Fibroblast of skin of left quadriceps (primary cell): ENCODE data around the gene PSPN.
A peak's percentile ranks its signal among the peaks of the same experiment; 100 is the strongest.
"Not testable (repeated sequence)": the region's sequence is repeated elsewhere in the genome, so short reads cannot be mapped to it uniquely, and the experiment has no call there.

Source experiments
- DNase-seq, 2 experiments: peaks; one replicate each; pipeline ENCODE4 v3.0.0-alpha.2; 2013; ENCODE audit warnings: low read depth in 2 of 2

The PSPN gene

DNA sequence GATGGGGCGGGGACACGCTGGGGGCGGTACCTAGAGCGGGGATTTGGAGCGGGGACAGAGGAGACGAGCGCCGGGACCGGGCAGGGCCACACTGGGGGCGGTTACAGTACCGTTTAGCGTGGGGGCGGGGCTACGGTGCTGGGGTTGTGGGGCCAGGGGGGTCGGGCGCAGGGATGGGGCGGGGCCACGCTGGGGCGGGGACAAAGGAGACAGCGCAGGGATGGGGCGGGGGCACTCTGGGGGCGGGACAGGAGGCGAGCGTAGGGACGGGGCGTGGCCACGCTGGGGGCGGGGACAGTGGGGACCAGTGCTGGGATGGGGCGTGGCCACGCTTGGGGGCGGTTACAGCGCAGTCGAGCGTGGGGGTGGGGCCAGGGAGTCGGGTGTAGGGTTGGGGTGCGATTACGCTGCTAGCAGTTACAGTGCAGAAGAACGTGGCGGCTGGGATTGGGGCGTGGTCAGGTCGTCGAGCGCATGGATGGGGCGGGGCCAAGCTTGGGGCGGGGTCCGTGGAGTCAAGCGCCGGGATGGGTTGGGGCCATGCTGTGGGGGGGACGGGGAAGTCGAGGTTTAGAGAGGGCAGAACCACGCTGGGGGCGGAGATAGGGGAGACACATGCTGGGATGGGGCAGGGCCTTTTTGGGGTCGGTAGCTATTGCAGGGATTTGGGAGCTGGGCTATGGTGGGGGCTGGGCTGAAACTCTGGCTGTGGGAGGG, 2.5 kb downstream of the PSPN start:
- peak; percentile 96 for DNase-seq

DNA sequence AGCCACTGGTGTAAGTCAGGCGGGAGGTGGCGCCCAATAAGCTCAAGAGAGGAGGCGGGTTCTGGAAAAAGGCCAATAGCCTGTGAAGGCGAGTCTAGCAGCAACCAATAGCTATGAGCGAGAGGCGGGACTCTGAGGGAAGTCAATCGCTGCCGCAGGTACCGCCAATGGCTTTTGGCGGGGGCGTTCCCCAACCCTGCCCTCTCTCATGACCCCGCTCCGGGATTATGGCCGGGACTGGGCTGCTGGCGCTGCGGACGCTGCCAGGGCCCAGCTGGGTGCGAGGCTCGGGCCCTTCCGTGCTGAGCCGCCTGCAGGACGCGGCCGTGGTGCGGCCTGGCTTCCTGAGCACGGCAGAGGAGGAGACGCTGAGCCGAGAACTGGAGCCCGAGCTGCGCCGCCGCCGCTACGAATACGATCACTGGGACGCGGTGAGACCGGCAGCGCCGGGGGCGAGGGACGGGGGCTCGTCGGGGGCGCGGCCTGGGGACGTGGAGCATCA, 3.1 kb downstream of the PSPN start, which contains the start of gene ALKBH7:
Gene ALKBH7, plus strand, starts transcription at position 201 of the 502 bp plus-strand sequence. Its CDS starts 27 bp downstream, at position 228.
- peak; percentile 100 for DNase-seq

DNA sequence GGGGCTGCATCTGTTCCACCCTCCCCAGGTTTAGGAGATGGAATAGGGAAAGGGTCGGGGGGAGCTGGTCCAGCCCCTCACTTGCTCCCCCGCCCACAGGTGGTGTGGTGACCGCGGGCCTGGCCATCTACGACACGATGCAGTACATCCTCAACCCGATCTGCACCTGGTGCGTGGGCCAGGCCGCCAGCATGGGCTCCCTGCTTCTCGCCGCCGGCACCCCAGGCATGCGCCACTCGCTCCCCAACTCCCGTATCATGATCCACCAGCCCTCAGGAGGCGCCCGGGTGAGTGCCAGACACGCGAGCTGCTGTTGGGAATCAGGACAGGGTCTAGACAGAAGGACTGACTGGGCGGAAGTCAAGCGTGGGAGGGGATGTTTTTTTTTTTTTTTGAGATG, 11.4 kb downstream of the PSPN start:
- no peak for DNase-seq

DNA sequence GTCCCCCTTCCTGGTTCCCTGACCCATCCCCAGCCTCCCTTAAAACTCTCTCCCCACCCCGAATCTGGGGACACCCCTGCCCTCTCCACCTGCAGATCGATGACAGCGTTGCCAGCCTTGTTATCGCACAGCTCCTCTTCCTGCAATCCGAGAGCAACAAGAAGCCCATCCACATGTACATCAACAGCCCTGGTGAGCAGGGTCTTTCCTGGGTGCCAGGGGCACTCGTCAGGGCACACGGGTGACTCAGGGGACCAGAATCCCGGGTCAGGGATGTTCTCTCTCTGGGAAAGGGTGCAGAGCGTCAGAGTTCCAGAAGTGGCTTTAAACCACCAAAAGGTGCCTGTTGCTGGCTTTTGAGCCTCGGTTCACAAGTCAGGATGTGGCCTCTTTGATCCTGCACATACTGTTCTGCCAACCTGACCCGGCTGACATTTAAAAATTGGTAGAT, 13.4 kb downstream of the PSPN start:
- no peak for DNase-seq

DNA sequence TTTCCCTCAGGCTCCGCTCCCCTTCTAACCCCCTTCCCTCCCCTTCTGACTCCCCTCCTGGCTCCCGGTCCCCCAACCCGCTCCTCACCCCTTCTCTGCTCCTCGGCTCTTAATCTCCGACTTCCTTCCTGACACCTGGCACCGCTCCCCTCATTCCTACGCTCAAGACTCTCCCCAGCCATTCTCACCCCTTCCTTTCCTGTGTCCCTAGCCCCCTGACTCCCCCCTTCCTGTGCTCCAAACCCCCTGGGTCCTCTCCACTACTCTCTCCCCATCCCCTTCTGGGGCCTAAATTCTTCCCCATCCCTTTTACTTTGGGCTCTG, 13.7 kb downstream of the PSPN start:
- DNase-seq: no peak

DNA sequence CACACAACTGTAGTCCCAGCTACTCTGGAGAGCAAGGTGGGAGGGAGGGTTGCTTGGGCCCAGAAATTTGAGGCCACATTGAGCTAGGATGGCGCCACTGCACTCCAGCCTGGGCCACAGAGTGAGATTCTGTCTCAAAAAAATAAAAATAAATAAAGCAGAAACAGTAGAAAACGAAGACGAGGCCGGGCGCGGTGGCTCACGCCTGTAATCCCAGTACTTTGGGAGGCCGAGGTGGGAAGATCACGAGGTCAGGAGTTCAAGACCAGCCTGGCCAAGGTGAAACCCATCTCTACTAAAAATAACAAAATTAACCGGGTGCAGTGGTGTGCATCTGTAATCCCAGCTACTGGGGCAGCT, 14.9 kb downstream of the PSPN start:
- not testable (repeated sequence) for DNase-seq

DNA sequence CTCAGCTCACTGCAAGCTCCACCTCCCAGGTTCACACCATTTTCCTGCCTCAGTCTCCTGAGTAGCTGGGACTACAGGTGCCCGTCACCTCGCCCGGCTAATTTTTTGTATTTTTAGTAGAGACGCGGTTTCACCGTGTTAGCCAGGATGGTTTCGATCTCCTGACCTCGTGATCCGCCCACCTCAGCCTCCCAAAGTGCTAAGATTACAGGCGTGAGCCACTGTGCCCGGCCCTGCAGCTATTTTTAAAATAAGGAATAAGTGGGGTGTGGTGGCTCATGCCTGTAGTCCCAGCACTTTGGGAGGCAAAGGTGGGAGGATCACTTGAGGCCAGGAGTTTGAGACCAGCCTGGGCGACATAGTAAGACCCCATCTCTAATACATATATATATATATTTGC, 15.3 kb downstream of the PSPN start:
- not testable (repeated sequence) for DNase-seq

DNA sequence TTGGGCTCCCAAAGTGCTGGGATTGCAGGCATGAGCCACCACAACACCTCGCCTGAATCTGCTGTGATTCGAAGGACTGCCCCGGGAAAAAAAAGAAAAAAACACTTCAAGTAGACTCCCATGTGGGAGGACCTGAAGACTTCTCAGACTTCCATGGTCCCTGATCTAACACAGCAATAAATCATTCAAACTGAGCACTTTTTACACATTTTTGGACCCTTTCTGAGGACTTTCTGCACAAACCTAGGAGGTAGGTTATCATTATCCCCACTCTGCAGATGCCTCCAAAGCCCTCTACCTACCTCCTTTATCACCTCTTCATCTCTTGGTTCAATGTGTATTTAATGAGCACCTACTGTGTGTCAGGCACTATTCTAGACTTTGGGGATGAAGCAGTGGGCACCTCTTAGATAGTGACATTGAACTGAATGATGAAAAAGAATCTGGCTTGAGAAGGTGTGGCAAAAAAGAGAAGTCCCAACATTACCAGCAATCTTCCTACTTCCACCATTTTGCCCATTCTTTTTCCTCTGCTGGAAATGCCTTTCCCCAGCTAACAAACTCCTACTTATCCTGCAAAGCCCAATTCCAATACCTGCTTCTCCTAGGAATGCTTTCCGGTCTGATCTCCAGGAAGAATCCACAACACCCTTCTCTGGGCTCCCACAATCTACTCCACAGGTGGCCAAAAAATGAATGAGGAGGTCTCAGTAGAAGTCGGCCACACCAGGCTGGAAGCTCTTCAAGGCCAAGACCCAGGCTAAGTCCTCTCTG, 16.0 kb downstream of the PSPN start:
- no peak for DNase-seq

DNA sequence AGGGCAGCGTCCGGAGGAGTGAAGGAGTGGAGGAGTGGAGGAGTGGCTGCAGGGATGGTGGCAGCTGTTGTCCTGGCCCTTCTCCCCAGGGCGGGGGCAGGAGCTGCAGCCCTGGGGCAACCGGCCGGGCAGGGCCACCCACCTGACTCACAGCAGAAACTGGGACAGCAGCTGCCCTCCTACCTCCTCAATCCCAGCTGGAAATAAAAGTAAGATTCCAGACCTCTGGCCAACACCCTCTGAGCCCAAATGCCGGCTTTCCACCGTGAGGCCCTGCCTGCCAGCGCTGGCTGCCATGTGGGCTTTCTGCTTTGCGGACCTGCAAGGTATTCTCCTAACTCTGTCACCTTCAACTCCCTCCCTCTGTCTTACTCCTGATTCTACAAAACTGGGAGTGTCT, 17.7 kb downstream of the PSPN start:
- DNase-seq: no peak

DNA sequence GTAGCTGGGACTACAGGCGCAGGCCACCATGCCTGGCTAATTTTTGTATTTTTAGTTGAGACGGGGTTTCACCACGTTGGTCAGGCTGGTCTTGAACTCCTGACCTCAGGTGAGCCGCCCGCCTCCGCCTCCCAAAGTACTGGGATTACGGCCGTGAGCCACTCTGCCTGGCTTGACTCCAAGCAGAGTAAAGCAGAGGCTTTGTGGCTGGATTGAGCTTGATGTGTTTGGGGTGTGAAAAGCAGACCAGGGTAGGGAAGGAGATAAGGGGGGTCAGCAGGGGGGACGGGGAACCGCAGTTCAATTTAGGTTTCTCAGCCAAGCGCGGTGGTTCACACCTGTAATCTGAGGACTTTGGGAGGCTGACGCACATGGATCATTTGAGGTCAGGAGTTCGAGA, 18.6 kb downstream of the PSPN start:
- DNase-seq: no peak

DNA sequence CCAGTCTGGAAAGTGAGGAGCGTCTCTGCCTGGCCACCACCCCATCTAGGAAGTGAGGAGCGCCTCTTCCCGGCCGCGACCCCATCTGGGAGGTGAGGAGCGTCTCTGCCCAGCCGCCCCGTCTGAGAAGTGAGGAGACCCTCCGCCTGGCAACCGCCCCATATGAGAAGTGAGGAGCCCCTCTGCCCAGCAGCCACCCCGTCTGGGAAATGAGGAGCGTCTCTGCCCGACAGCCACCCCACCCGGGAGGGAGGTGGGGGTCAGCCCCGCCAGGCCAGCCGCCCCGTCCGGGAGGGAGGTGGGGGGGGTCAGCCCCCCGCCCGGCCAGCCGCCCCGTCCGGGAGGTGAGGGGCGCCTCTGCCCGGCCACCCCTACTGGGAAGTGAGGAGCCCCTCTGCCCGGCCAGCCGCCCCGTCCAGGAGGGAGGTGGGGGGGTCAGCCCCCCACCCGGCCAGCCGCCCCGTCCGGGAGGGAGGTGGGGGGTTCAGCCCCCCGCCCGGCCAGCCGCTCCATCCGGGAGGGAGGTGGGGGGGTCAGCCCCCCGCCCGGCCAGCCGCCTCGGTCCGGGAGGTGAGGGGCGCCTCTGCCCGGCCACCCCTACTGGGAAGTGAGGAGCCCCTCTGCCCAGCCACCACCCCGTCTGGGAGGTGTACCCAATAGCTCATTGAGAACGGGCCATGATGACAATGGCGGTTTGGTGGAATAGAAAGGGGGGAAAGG, 20.3 kb downstream of the PSPN start:
- not testable (repeated sequence) for DNase-seq

DNA sequence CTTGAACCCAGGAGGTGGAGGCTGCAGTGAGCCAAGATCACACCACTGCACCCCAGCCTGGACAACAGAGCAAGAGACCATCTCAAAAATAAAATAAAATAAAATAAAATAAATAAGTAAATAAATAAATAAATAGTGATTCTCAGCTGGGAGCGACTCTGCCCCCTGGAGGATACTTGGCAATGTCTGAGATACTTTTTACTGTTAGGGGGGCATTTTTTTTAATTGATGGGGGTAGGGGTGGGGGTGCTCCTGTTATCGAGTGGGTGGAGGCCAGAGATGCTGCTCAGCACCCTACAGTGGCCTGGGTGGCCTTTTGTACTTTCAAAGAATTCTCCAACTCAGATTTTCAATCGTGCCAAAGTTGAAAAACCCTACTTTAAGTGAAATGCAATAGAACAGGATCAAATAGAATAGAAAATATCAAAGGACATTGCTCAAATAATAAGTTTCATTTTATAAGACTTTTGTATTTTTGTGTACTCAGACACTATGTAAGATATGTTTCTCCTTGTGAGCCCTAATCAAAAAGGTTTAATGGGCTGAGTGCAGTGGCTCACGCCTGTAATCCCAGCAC, 21.5 kb downstream of the PSPN start:
- no peak for DNase-seq

DNA sequence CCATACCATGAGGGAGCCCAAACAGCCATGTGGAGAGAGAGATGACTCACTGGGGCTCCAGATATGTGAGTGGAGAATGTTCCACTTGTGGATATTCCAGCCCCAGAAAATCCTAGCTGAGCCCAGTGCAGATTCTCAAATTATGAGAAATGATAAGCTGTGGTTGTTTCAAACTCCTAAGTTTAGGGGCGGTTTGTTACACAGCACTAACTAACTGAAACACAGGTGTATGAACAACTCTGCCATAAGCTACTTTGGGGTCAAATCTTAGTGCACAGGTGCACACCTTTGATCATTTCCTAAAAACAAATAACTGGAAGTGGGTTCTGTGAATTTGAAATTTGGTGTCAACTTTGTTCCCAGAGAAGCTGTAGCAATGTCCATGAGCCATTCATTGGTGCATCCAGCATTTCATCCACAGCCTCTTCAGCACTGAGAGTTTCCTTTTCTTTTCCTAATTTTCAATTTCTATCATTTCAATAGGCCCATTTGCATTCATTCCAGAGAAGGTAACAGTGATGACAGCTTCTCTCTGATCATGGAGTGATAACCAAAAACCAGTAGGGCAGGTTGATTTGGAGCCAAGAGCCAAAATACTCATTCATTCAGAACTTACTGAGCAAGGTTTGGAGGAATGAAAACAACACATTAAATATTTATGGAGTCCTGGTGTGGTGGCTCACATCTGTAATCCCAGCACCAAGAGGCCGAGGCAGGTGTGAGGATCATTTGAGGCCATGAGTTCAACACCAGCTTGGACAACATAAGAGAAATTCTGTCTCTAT, 23.2 kb downstream of the PSPN start:
- DNase-seq: no peak

DNA sequence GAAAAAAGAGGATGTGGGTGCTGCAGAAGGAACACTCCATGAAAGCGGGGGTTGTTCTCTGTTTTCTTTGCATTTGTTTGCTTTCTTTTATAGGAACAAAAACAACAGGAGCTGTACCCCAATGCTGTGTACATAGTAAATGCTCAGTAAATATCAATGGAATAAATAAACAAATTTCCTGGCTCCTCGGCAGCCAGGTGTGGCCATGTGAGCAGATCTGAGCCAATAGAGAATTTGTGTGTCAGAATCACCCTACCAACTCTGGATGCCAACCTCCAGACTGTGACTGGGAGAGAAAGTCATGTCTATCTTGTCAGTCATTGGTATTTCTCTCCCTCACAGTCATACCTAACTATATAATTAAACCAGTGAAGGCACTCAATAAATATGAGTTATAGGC, 25.0 kb downstream of the PSPN start:
- DNase-seq: no peak

DNA sequence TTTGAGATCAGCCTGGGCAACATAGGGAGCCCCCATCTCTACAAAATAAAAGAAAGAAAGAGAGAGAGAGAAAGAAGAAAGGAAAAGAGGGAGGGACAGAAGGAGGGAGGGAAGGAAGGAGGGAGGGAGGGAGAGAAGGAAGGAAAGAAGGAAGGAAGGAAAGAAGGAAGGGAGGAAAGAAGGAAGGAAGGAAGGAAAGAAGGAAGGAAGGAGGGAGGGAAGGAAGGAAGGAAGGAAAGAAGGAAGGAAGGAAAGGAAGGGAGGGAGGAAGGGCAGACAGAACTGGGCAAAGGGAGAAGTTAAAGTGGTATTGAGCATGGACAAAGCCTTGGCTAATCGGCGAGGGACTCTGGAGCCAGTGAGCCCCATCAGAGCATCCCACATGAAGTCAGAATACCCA, 26.5 kb downstream of the PSPN start:
- not testable (repeated sequence) for DNase-seq

DNA sequence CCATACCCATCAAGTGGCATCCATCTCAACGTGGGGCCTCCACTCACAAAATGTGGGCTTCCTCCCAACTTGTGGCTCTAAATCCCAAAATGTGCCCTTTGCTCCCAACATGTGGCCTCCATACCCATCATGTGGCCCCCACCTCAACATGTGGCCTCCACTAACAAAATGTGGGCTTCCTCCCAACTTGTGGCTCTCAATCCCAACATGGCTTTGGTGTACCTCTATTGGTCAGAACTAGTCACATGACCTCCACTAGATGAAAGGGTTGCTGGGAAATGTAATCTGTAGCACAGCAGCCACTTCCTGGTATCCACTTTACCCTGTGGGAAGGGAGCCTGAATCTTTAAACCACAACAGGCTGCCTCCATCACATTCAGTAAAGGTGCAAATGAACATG, 32.3 kb downstream of the PSPN start:
- no peak for DNase-seq

DNA sequence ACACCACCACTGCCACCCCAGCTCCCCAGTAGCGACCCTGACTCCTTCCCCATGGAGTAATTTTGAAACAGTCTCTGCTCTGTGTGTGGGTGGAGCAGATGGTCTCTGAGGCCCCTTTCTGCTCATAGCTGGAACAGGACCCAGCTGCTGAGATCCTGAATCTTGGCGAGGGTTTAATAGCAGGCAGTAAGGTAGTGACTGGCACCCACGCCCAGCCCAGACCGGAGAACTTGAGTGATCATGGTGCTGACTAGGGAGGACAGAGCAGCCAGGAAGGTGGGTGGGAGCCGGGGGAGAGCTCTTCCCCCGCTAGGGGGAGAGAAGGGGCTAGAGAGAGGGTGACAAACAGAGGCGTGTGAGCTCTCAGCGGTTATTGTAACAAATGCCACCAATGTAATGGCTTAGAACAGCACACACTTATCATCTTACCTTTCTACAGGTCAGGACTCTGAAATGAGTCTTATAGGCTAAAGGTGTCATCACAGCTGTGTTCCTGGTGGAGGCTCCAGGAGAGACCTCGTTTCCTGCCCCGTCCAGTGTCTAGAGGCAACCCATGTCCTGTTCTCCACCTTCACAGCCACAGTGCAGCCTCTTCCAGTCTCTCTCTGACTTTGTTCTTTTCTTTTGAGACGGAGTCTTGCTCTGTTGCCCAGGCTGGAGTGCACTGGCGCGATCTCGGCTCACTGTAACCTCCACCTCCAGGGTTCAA, 35.1 kb downstream of the PSPN start:
- no peak for DNase-seq

DNA sequence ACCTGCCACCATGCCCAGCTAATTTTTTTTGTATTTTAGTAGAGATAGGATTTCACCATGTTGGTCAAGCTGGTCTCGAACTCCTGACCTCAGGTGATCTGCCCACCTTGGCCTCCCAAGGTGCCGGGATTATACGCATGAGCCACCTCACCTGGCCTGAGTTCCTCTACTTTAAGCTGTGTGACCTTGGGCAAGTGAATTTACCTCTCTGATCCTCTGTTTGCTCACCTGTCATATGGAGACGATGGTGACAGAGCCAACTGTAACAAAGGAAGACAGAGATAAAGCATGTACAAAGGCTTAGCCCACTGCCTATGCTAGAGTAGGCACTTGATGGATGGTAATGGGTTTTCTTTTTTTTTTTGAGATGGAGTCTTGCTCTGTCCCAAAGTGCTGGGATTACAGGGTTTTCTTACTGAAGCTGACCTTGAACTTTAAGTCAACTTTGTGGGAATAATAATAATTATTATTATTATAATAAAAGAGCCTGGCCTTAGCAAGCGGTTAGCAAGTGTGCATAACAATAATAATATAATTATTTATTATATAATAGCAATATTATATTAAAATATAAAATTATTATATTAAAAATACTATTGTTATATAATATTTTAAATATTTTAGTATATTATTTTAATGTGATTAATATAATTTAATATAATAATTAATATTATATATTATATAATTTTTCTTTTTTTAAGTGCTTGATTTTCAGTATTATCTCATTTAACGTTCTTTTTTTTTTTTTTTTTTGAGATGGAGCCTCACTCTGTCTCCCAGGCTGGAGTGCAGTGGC, 41.0 kb downstream of the PSPN start:
- DNase-seq: no peak

DNA sequence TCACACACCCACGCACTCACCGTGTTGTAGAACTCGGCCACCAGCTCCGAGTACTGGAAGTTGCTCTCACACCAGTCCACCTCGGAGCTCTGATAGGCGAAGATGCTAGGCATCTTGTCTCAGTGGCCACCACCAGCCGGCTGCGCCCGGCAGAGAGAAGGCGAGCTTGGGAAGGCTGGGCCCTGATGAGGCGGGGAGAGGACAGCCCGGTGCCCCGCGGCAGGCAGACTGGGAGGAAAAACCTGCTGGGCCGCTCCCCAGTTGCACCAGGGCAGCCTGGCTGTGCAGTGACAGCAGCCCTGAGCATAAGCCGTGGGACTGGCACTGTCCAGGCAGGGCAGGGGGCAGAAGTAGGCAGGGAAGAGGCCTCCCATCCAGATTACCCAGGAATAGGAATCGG, 42.3 kb downstream of the PSPN start, which contains the start of gene ACER1:
Gene ACER1, minus strand, starts transcription at position 174 of the 400 bp plus-strand sequence. Its CDS starts 61 bp downstream, at position 113.
- no peak for DNase-seq

DNA sequence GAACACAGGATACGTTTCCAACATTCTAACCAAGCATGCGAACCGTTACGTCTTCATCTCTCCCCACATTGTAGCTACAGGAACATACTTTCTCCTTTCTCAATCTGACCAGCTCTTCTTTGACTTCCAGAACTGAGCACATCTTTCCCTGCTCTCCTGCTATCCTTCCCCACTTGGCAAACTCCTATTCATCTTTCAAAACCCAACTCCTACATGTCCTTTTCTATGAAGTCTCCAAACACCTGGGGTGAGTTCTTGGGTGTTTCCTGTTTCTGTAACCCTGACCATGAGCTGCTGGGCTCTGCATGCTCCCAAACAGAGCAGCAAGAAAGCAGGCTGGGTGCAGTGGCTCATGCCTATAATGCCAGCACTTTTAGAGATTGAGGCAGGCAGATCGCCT, 48.9 kb downstream of the PSPN start:
- no peak for DNase-seq
